HG03469 (cell line): ENCODE data around the gene MGA.
A peak's percentile ranks its signal among the peaks of the same experiment; 100 is the strongest.
"Not testable (repeated sequence)": the region's sequence is repeated elsewhere in the genome, so short reads cannot be mapped to it uniquely, and the experiment has no call there.

Experiments
- ATAC-seq: cut with Tn5 transposase; IDR thresholded peaks from one replicate; pipeline ENCODE4 v1.9.1; 2021; ENCODE audit warnings: mild to moderate bottlenecking, moderate library complexity, moderate number of reproducible peaks; ENCODE audit not compliant: unreplicated experiment

Gene MGA

GRCh38 chr15:41703120-41703519, 42.9 kb downstream of the MGA start:
- no peak for ATAC-seq

GRCh38 chr15:41713047-41713446, 52.8 kb downstream of the MGA start:
- ATAC-seq, result no peak

- no peak for ATAC-seq
Measured at GRCh38 chr15:41714291-41714690, 54.1 kb downstream of the MGA start.

- ATAC-seq, result no peak
Measured at GRCh38 chr15:41716864-41717263, 56.7 kb downstream of the MGA start.

GRCh38 chr15:41727143-41727542, 66.9 kb downstream of the MGA start:
- no peak for ATAC-seq

- not testable (repeated sequence) for ATAC-seq
Measured at GRCh38 chr15:41728061-41728460, 67.9 kb downstream of the MGA start.

- no peak for ATAC-seq
Measured at GRCh38 chr15:41730543-41730942, 70.3 kb downstream of the MGA start.

- ATAC-seq, result no peak
Measured at GRCh38 chr15:41732483-41732882, 72.3 kb downstream of the MGA start.

- no peak for ATAC-seq
Measured at GRCh38 chr15:41734079-41734478, 73.9 kb downstream of the MGA start.

- ATAC-seq, result no peak
Measured at GRCh38 chr15:41735046-41735445, 74.8 kb downstream of the MGA start.

- not testable (repeated sequence) for ATAC-seq
Measured at GRCh38 chr15:41735492-41735891, 75.3 kb downstream of the MGA start.

- ATAC-seq, result no peak
Measured at GRCh38 chr15:41746802-41747201, 86.6 kb downstream of the MGA start.

- no peak for ATAC-seq
Measured at GRCh38 chr15:41756198-41756597, 96.0 kb downstream of the MGA start.

- ATAC-seq, result no peak
Measured at GRCh38 chr15:41772720-41773331, 112.6 kb downstream of the MGA start.

GRCh38 chr15:41773332-41773728, 113.1 kb downstream of the MGA start:
- ATAC-seq, result no peak

GRCh38 chr15:41773729-41774061, 113.5 kb downstream of the MGA start:
- ATAC-seq, result no peak

GRCh38 chr15:41774062-41774881, 114.1 kb downstream of the MGA start, which contains the start of gene MAPKBP1:
Gene MAPKBP1 (plus strand): TSS chr15:41774484. CDS start chr15:41775276, 792 bp downstream.
- peak; percentile 65 for ATAC-seq

GRCh38 chr15:41774882-41775417, 114.7 kb downstream of the MGA start:
- ATAC-seq, result no peak

GRCh38 chr15:41775651-41776050, 115.4 kb downstream of the MGA start:
- no peak for ATAC-seq

GRCh38 chr15:41777421-41777973, 117.3 kb downstream of the MGA start:
- no peak for ATAC-seq

GRCh38 chr15:41778521-41778920, 118.3 kb downstream of the MGA start:
- ATAC-seq, result no peak

GRCh38 chr15:41779662-41780157, 119.5 kb downstream of the MGA start:
- no peak for ATAC-seq
